ENCODE results near the gene DGAT2. TPM values are rescaled to one million over a fixed set of nuclear protein-coding genes. Genes with fewer than 3 reads are reported as not detected.

Gene DGAT2
- total RNA-seq, 1 donor = 3.6 TPM

- Histone ChIP-seq H3K4me1 (ENCODE audit: insufficient read depth, low read length) (peaks cover 3% of the 10 kb centered on the region), H3K4me2 (ENCODE audit: insufficient read depth, low read length) (no peak overlapping the region), H3K27ac (ENCODE audit: low read depth, low read length) (no peak overlapping the region), H3K9me3 (ENCODE audit: low read depth, low read length) (no peaks in the 10 kb centered on the region), H4K20me1 (ENCODE audit: insufficient read depth, low read length) (no peaks in the 10 kb centered on the region), H3K4me3 (ENCODE audit: insufficient read depth, low read length) (no peak overlapping the region), H3K27me3 (ENCODE audit: insufficient read depth, low read length) (no peaks in the 10 kb centered on the region), H2AFZ (ENCODE audit: low read length) (no peak overlapping the region), H3K79me2 (ENCODE audit: insufficient read depth, low read length) (no peaks in the 10 kb centered on the region), H3K36me3 (ENCODE audit: insufficient read depth, low read length) (no peaks in the 10 kb centered on the region)
- DNase-seq (ENCODE audit: insufficient read length, low spot score, missing footprints) = peak; percentile 41
- no peak for TF ChIP-seq CTCF (IDR thresholded peaks at IDR 0.05; ENCODE audit: extremely low read depth, low read depth, low read length)
Observed at GRCh38 chr11:75802021-75802912, 33.7 kb downstream of the DGAT2 start.

DNA sequence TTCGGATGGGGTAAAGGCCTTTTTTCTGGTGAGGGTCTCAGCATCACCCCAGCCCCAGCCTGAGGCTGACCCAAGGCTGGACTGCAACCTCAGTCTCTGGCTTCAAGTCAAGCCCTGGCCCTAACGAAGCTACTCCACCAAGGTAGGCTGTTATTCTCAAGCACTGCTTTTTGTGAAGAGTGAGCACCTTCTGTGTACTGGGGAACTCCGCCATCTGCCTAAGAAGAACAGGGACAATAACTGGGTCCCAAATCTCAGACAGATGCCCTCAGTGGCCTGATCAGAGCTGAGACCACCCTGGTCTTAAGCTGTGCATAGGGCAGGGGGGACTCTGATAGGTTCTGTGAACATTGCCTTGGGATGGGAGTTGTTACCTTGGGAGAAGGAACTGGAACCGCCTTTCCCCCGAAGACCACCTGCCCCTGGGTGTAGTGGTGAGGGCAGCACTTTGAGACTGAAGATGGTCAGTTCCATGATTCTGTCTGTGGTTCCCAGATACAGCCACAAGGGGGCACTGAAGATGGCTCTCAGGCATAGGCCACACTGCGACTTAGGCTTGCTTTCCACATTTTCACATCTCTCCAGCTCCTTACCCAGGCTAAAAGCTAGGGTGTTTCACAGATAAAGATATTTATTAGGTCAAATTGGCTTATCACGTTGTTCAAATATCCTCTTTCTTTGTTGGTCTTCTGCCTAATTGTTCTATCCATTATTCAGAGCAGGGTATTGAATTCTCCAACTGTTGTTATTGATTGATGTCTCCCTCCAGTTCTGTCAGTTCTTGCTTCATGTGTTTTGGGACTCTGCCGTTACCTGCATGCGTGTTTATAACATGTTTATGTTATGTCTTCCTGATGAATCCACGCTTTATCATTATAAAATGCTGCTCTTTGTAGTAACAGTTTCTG lies 34.6 kb downstream of the DGAT2 start:
- H3K4me3 ChIP-seq (ENCODE audit: insufficient read depth, low read length) = no peak overlapping the region
- H3K27ac ChIP-seq (ENCODE audit: low read depth, low read length) = no peak overlapping the region
- no peaks in the 10 kb centered on the region for H3K79me2 ChIP-seq (ENCODE audit: insufficient read depth, low read length)
- H3K4me2 ChIP-seq (ENCODE audit: insufficient read depth, low read length) = no peak overlapping the region
- H3K27me3 ChIP-seq (ENCODE audit: insufficient read depth, low read length) = no peaks in the 10 kb centered on the region
- H4K20me1 ChIP-seq (ENCODE audit: insufficient read depth, low read length) = no peaks in the 10 kb centered on the region
- H3K36me3 ChIP-seq (ENCODE audit: insufficient read depth, low read length) = no peaks in the 10 kb centered on the region
- H3K4me1 ChIP-seq (ENCODE audit: insufficient read depth, low read length) = no peaks in the 10 kb centered on the region
- DNase-seq (ENCODE audit: insufficient read length, low spot score, missing footprints) = peak; percentile 96
- peak; percentile 95 for TF ChIP-seq CTCF (IDR thresholded peaks at IDR 0.05; ENCODE audit: extremely low read depth, low read depth, low read length)
- no peaks in the 10 kb centered on the region for H3K9me3 ChIP-seq (ENCODE audit: low read depth, low read length)
- H2AFZ ChIP-seq (ENCODE audit: low read length) = no peak overlapping the region

GRCh38 chr11:75809111-75809510 lies 40.5 kb downstream of the DGAT2 start:
- Histone ChIP-seq H3K36me3 (ENCODE audit: insufficient read depth, low read length) (no peaks in the 10 kb centered on the region), H3K4me1 (ENCODE audit: insufficient read depth, low read length) (peaks cover 4% of the 10 kb centered on the region), H3K9me3 (ENCODE audit: low read depth, low read length) (no peaks in the 10 kb centered on the region), H4K20me1 (ENCODE audit: insufficient read depth, low read length) (no peaks in the 10 kb centered on the region), H3K27ac (ENCODE audit: low read depth, low read length) (no peak overlapping the region), H3K4me2 (ENCODE audit: insufficient read depth, low read length) (no peak overlapping the region), H2AFZ (ENCODE audit: low read length) (no peak overlapping the region), H3K79me2 (ENCODE audit: insufficient read depth, low read length) (no peaks in the 10 kb centered on the region), H3K4me3 (ENCODE audit: insufficient read depth, low read length) (no peak overlapping the region), H3K27me3 (ENCODE audit: insufficient read depth, low read length) (no peaks in the 10 kb centered on the region)
- DNase-seq (ENCODE audit: insufficient read length, low spot score, missing footprints) = peak; percentile 51
- no peak for TF ChIP-seq CTCF (IDR thresholded peaks at IDR 0.05; ENCODE audit: extremely low read depth, low read depth, low read length)

DNA sequence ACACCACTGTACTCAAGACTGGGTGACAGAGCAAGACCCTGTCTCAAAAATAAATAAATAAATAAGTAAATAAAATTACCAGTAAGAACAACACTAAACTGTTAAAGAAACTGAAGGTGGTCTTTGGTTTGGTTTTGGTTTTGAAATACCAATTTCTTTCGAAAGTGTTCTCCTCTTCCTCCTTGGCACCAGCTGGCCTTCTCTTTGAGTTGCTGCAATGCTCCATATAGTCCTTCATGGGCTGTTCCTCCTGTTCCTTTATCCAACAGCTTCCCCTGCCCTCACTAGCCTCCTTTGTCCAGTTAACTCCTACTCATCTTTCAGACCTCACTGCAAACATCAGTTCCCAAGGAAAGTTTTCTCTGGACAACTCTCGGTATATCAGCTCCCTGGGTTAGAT lies 41.4 kb downstream of the DGAT2 start:
- Histone ChIP-seq H2AFZ (ENCODE audit: low read length) (no peak overlapping the region), H3K36me3 (ENCODE audit: insufficient read depth, low read length) (no peaks in the 10 kb centered on the region), H3K4me1 (ENCODE audit: insufficient read depth, low read length) (peaks cover 9% of the 10 kb centered on the region), H3K9me3 (ENCODE audit: low read depth, low read length) (no peaks in the 10 kb centered on the region), H4K20me1 (ENCODE audit: insufficient read depth, low read length) (no peaks in the 10 kb centered on the region), H3K27me3 (ENCODE audit: insufficient read depth, low read length) (no peaks in the 10 kb centered on the region), H3K4me2 (ENCODE audit: insufficient read depth, low read length) (no peak overlapping the region), H3K27ac (ENCODE audit: low read depth, low read length) (no peak overlapping the region), H3K4me3 (ENCODE audit: insufficient read depth, low read length) (no peak overlapping the region), H3K79me2 (ENCODE audit: insufficient read depth, low read length) (no peaks in the 10 kb centered on the region)
- TF ChIP-seq CTCF (IDR thresholded peaks at IDR 0.05; ENCODE audit: extremely low read depth, low read depth, low read length) = no peak
- no peak for DNase-seq (ENCODE audit: insufficient read length, low spot score, missing footprints)

Measured in osteoblast (primary cell).